Measurements from ENCODE around the gene LPXN.

DNA sequence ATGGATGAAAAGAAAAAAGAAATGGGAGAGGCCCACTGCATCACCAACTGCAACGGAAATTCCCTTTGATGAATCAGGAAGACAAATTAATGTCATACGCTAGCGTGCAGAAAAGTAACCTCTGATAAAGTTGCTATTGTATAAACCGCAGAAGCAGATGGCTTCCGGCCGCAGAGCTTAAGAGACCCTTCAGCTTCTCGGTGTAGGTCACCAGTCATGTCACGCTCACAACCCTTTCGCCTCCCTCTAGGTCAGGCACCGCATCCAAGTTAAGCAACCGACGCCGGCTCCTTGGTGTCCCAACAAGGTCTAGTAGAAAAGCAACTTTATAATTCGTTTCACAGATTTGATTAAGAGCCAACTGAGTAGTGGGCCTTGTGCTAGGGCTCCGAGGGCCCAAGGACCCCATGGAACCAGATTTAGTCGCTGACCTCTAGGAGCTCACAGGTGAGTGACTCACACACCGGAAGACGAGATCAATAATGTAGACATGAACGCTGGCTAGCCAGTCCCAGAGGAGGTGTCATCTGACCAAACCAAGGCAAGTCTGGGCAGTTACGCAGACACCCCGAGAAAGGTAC is 2.0 kb upstream of the LPXN start:
- no peak for TF ChIP-seq FOXK2 (IDR thresholded peaks at IDR 0.05)
- TF ChIP-seq ELF4 (IDR thresholded peaks at IDR 0.05): no peak

All from HEK293T (cell line).